Measurements from ENCODE around the gene SSBP3.

- TF ChIP-seq, protein P1, sequence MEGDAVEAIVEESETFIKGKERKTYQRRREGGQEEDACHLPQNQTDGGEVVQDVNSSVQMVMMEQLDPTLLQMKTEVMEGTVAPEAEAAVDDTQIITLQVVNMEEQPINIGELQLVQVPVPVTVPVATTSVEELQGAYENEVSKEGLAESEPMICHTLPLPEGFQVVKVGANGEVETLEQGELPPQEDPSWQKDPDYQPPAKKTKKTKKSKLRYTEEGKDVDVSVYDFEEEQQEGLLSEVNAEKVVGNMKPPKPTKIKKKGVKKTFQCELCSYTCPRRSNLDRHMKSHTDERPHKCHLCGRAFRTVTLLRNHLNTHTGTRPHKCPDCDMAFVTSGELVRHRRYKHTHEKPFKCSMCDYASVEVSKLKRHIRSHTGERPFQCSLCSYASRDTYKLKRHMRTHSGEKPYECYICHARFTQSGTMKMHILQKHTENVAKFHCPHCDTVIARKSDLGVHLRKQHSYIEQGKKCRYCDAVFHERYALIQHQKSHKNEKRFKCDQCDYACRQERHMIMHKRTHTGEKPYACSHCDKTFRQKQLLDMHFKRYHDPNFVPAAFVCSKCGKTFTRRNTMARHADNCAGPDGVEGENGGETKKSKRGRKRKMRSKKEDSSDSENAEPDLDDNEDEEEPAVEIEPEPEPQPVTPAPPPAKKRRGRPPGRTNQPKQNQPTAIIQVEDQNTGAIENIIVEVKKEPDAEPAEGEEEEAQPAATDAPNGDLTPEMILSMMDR (IDR thresholded peaks at IDR 0.05): no peak
- no peak for TF ChIP-seq POLR2A (IDR thresholded peaks at IDR 0.05)
These were observed 12.1 kb downstream of the SSBP3 start for GRCh38 chr1:54394104-54394503.
